HepG2 (cell line): ENCODE results near the gene AKAP9. TPM values are rescaled to one million over a fixed set of nuclear protein-coding genes. Genes with fewer than 3 reads are reported as not detected.

Experiments
- DNMT3B ChIP-seq: conservative IDR thresholded peaks from 2 replicates; pipeline ENCODE4 v1.6.1; 2016; ENCODE audit warnings: missing biosample characterization, control low read depth
- ELF4 ChIP-seq: sonication (generic); formaldehyde crosslinking; IDR thresholded peaks from 2 replicates; pipeline ENCODE4 v1.5.0; 2020; ENCODE audit warnings: missing genetic modification reagents, mild to moderate bottlenecking, moderate library complexity, borderline replicate concordance
- ERF ChIP-seq: IDR thresholded peaks from 2 replicates; pipeline ENCODE4 v1.6.1; 2018; ENCODE audit warnings: missing biosample characterization, missing genetic modification reagents
- FUBP1 ChIP-seq: sonication (generic); formaldehyde crosslinking; IDR thresholded peaks from 2 replicates; pipeline ENCODE4 v1.5.1; 2020; ENCODE audit warnings: missing genetic modification reagents, mild to moderate bottlenecking, borderline replicate concordance
- GABPA ChIP-seq, 2 experiments: IDR thresholded peaks; 2 replicates each; pipeline ENCODE4 v1.6.1; 2011 to 2016; ENCODE audit warnings: low read depth in 2 of 2, low read length in 1 of 2, missing biosample characterization in 1 of 2, missing genetic modification characterization in 1 of 2
- GFI1 ChIP-seq: sonication (generic); formaldehyde crosslinking; IDR thresholded peaks from 2 replicates; pipeline ENCODE4 v1.5.0; 2020; ENCODE audit warnings: missing genetic modification reagents, mild to moderate bottlenecking, borderline replicate concordance
- HHEX ChIP-seq: IDR thresholded peaks from 2 replicates; pipeline ENCODE4 v1.6.1; 2016; ENCODE audit warnings: control low read depth
- ISL2 ChIP-seq: sonication (generic); formaldehyde crosslinking; IDR thresholded peaks from 2 replicates; pipeline ENCODE4 v1.5.0; 2020; ENCODE audit warnings: missing genetic modification reagents
- KAT8 ChIP-seq: IDR thresholded peaks from 2 replicates; pipeline ENCODE4 v1.6.1; 2016; ENCODE audit warnings: missing genetic modification reagents, missing compliant biosample characterization
- KDM4B ChIP-seq: sonication (generic); formaldehyde crosslinking; IDR thresholded peaks from 2 replicates; pipeline ENCODE4 v1.4.0; 2020; ENCODE audit warnings: missing genetic modification reagents
- MATR3 ChIP-seq: sonication (generic); formaldehyde crosslinking; IDR thresholded peaks from 2 replicates; pipeline ENCODE4 v1.4.0; 2020; ENCODE audit warnings: missing genetic modification reagents
- MYPOP ChIP-seq: sonication (generic); formaldehyde crosslinking; IDR thresholded peaks from 2 replicates; pipeline ENCODE4 v1.8.1; 2023; ENCODE audit warnings: mild to moderate bottlenecking, moderate library complexity, missing genetic modification reagents
- PCBP1 ChIP-seq: fragments of 200-400 bp; formaldehyde crosslinking; IDR thresholded peaks from 2 replicates; pipeline ENCODE4 v1.6.1; 2017; ENCODE audit warnings: mild to moderate bottlenecking, low read depth, low read length, borderline replicate concordance
- RAD21 ChIP-seq: fragments of 450-650 bp; formaldehyde crosslinking; IDR thresholded peaks from 2 replicates; pipeline ENCODE4 v1.5.0; 2020; ENCODE audit warnings: mild to moderate bottlenecking
- RCOR2 ChIP-seq: IDR thresholded peaks from 2 replicates; pipeline ENCODE4 v1.6.1; 2016; ENCODE audit warnings: missing biosample characterization, missing genetic modification reagents
- RELA ChIP-seq: sonication (generic); formaldehyde crosslinking; IDR thresholded peaks from 2 replicates; pipeline ENCODE4 v1.4.0; 2020; ENCODE audit warnings: missing genetic modification reagents
- SIN3B ChIP-seq: fragments of 150-350 bp; IDR thresholded peaks from 2 replicates; pipeline ENCODE4 v1.6.1; 2014; ENCODE audit warnings: low read length
- SP2 ChIP-seq: sonication (generic); formaldehyde crosslinking; IDR thresholded peaks from 2 replicates; pipeline ENCODE4 v1.5.1; 2020; ENCODE audit warnings: mild to moderate bottlenecking, missing genetic modification reagents
- TCF7L2 ChIP-seq: IDR thresholded peaks from 2 replicates; pipeline ENCODE4 v1.6.1; 2011; ENCODE audit warnings: mild to moderate bottlenecking, low read depth, low read length, moderate library complexity
- ZBTB42 ChIP-seq: sonication (generic); formaldehyde crosslinking; IDR thresholded peaks from 2 replicates; pipeline ENCODE4 v1.5.0; 2020; ENCODE audit warnings: mild to moderate bottlenecking, missing genetic modification reagents
- ZBTB7B ChIP-seq: sonication (generic); formaldehyde crosslinking; IDR thresholded peaks from 2 replicates; pipeline ENCODE4 v1.4.0; 2020; ENCODE audit warnings: missing genetic modification reagents
- ZNF124 ChIP-seq: sonication (generic); formaldehyde crosslinking; IDR thresholded peaks from 2 replicates; pipeline ENCODE4 v1.4.0; 2020; ENCODE audit warnings: missing genetic modification reagents
- ZNF138 ChIP-seq: sonication (generic); formaldehyde crosslinking; IDR thresholded peaks from 2 replicates; pipeline ENCODE4 v1.5.0; 2020; ENCODE audit warnings: mild to moderate bottlenecking, low read depth, missing genetic modification reagents
- ZNF530 ChIP-seq: sonication (generic); formaldehyde crosslinking; IDR thresholded peaks from 2 replicates; pipeline ENCODE4 v1.5.0; 2020; ENCODE audit warnings: low read depth, mild to moderate bottlenecking, missing genetic modification reagents
- ZNF562 ChIP-seq: sonication (generic); formaldehyde crosslinking; IDR thresholded peaks from 2 replicates; pipeline ENCODE4 v1.8.0; 2022; ENCODE audit warnings: missing genetic modification reagents, borderline replicate concordance
- ZNF570 ChIP-seq: sonication (generic); formaldehyde crosslinking; IDR thresholded peaks from 2 replicates; pipeline ENCODE4 v1.4.0; 2020; ENCODE audit warnings: mild to moderate bottlenecking, missing genetic modification reagents, borderline replicate concordance
- ZNF879 ChIP-seq: sonication (generic); formaldehyde crosslinking; IDR thresholded peaks from 2 replicates; pipeline ENCODE4 v1.8.1; 2023; ENCODE audit warnings: missing genetic modification reagents
- polyA plus RNA-seq, 8 experiments: library from polyadenylated mRNA; depleted of rRNA in 3 of 8; stranded (reverse) in 7 of 8; unstranded in 1 of 8; fragments of >200 nt; fragmentation: Illumina TruSeq in 4 of 8; extraction: Trizol in 4 of 8; gene quantifications; 2 replicates each; pipeline versions ENCODE4 v1.2.1 to v1.2.3, GENCODE V29; 2011 to 2016; ENCODE audit warnings: low read depth in 4 of 8, missing spikeins in 1 of 8, mixed read lengths in 1 of 8; ENCODE audit not compliant: insufficient read depth in 1 of 8
- total RNA-seq, 5 experiments: library from RNA; depleted of rRNA; stranded (reverse); fragments of >200 nt; fragmentation: Illumina TruSeq; extraction: Trizol; gene quantifications; 2 replicates each; pipeline ENCODE4 v1.2.3, GENCODE V29; 2016; ENCODE audit warnings: low read depth in 1 of 5
- TF ChIP-seq, protein P1 (sequence below): sonication (generic); formaldehyde crosslinking; IDR thresholded peaks from 2 replicates; pipeline ENCODE4 v1.4.0; 2020; ENCODE audit warnings: missing genetic modification reagents

AKAP9 gene
- total and polyA plus RNA-seq, 2 of the 13 experiments (the other 11 are each of a cell fraction or from before 2014, with no cell fraction given): 27.6 to 33.1 TPM

- TF ChIP-seq DNMT3B (CRISPR knock-in tag) (no peak), KAT8 (CRISPR knock-in tag) (peak; percentile 76), RELA (CRISPR knock-in tag) (no peak; the same call in 1 of the 2 replicates), ZNF879 (no peak; the same call in 1 of the 2 replicates), ZNF138 (CRISPR knock-in tag) (no peak; the same call in none of the 2 replicates), ELF4 (CRISPR knock-in tag) (peak; percentile 85), SIN3B (no peak), ZNF530 (CRISPR knock-in tag) (no peak), ZNF562 (CRISPR knock-in tag) (0 out of 2 replicates have a peak, but pooled peaks have one; percentile 36), RCOR2 (no peak), ZBTB7B (CRISPR knock-in tag) (peak; percentile 74), ZNF570 (CRISPR knock-in tag) (peak; percentile 69; the same call in 1 of the 2 replicates), HHEX (peak; percentile 11; the same call in 1 of the 2 replicates), ERF (CRISPR knock-in tag) (peak; percentile 72; the same call in 1 of the 2 replicates), ISL2 (CRISPR knock-in tag) (peak; percentile 11; the same call in 1 of the 2 replicates), ZNF124 (CRISPR knock-in tag) (peak; percentile 87), KDM4B (CRISPR knock-in tag) (no peak), RAD21 (CRISPR knock-in tag) (peak; percentile 45; the same call in 1 of the 2 replicates), MATR3 (CRISPR knock-in tag) (no peak), MYPOP (CRISPR knock-in tag) (peak; percentile 97), SP2 (CRISPR knock-in tag) (peak; percentile 78), ZBTB42 (CRISPR knock-in tag) (0 out of 2 replicates have a peak, but pooled peaks have one; percentile 51), GABPA (IDR thresholded peaks at IDR 0.05; ENCODE audit: low read depth, low read length) (no peak), GABPA (CRISPR knock-in tag; IDR thresholded peaks at IDR 0.05; ENCODE audit: low read depth) (peak; percentile 2; the same call in 1 of the 2 replicates), TCF7L2 (no peak), FUBP1 (CRISPR knock-in tag) (0 out of 2 replicates have a peak, but pooled peaks have one; percentile 39), GFI1 (0 out of 2 replicates have a peak, but pooled peaks have one; percentile 50), PCBP1 (peak; percentile 99)
- TF ChIP-seq, protein P1, sequence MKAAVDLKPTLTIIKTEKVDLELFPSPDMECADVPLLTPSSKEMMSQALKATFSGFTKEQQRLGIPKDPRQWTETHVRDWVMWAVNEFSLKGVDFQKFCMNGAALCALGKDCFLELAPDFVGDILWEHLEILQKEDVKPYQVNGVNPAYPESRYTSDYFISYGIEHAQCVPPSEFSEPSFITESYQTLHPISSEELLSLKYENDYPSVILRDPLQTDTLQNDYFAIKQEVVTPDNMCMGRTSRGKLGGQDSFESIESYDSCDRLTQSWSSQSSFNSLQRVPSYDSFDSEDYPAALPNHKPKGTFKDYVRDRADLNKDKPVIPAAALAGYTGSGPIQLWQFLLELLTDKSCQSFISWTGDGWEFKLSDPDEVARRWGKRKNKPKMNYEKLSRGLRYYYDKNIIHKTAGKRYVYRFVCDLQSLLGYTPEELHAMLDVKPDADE (CRISPR knock-in tag): no peak
These were observed 193.8 kb downstream of the AKAP9 start, which contains the start of gene CYP51A1 (continued) for GRCh38 chr7:92134271-92135051.
